NOMO-1 (cell line): Measurements from ENCODE around the gene PPP2R3B.
"Not testable (repeated sequence)": the region's sequence is repeated elsewhere in the genome, so short reads cannot be mapped to it uniquely, and the experiment has no call there.

Experiments used
- DNase-seq, 2 experiments: peaks; one replicate each; lab custom pipeline; 2025; ENCODE audit not compliant: unreplicated experiment in 2 of 2; lab: John Stamatoyannopoulos, UW

The PPP2R3B gene

DNA sequence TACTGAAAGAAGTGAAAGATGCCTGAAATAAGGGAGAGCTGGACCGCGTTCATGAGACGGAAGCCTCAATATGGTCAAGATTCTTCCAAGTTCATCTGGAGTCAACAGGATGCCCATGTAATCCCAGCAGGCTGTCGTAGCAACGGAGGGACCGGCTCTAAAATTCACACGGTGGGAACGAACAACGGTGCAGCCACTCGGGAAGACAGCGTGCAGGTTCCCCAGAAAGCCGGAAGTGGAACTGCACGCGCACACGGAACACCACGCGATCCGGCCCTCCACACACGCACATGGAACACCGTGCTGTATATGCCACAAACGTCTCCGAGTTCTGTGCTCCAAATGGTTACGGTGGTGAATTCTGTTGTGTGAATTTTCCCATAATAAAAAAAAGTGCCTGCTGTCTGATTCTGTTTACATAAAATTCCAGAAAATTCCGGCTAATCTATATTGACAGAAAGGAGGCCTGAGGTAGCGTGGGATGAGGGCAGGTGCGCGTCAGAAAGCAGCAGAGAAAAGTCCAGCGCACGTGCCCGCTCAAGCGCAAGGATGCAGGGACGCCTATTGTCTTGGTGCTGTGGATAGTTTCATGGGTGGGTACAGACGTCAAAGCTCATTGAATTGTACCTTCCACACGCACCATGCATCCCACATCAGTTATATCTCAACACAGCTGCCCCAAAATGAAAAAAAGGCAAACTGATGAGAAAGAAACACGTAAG, 31.2 kb downstream of the PPP2R3B start:
- no peak for DNase-seq

GRCh38 chrX:353566-354535, 32.9 kb downstream of the PPP2R3B start:
- DNase-seq, result no peak

- DNase-seq, result no peak
Measured at GRCh38 chrX:352582-353314, 34.0 kb downstream of the PPP2R3B start.

DNA sequence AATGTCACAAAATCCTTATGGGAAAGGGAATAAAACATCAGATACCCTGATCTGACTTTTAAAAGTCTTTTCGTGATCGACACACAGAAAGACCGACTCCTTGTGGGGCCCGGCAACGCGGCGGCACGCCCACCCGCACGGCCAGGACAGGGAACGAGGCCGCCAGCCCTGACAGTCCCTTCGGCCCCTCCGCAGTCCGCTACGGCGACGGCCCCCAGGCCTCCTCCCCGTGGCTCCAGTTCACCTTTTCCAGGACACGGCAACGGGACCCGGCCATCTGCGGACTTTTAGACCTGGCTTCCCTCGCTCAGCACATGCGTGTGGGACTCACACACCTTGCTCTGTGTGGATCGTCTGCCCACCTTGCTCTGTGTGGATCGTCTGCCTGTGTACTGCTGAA, 34.5 kb downstream of the PPP2R3B start:
- no peak for DNase-seq

- DNase-seq, result no peak
Measured at GRCh38 chrX:351736-352135, 35.0 kb downstream of the PPP2R3B start.

DNA sequence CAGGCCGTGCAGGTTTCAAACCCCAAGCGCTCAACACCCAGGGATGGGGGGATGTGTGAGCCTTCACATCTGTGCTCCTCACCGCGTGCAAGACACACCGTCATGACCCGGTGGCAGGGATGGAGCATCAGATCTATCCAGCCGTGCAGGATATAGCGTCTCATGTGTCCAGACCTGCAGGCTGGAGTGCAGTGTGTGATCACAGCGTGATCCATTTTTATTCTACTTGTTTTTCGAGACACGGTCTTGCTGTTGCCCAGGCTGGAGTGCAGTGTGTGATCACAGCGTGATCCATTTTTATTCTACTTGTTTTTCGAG, 35.4 kb downstream of the PPP2R3B start:
- DNase-seq, result not testable (repeated sequence)

- DNase-seq, result no peak
Measured at GRCh38 chrX:350534-351323, 36.0 kb downstream of the PPP2R3B start.

DNA sequence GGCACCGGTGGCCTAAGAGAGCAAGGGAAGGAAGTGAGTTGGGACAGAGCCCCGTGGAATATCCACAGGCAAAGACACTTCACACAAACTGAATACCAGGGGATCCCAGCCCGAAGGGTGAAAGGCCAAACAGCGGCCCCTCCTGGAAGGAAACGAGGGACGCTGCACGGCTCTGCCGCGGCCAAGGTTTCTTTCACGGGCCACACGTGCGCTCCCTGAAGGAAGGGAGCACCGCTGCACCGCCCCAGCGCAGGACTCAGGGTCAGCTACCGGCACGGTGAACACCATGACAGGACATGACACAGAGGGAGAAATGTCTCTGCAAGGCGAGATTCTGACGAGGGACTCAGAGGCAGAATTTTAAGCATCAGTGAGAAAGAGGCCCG, 36.6 kb downstream of the PPP2R3B start:
- DNase-seq, result no peak

DNA sequence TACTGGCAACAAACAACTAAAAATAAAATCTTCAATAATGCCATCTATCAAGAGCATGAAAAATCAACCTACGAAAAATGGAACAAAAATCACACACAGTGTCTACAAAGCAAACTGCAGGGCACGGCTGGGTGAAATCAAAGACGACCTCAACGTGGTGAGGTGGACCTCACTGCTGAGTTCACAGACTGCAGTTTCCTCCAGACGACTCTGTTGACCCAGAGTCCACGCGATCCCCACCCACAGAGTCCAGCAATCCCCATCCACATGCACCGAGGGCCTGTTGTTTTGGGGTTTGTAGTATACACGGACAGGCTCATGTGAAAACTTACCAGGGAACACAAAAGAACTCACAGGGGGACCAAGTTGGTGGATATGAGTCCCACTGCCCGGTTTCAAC, 37.0 kb downstream of the PPP2R3B start:
- DNase-seq, result no peak

DNA sequence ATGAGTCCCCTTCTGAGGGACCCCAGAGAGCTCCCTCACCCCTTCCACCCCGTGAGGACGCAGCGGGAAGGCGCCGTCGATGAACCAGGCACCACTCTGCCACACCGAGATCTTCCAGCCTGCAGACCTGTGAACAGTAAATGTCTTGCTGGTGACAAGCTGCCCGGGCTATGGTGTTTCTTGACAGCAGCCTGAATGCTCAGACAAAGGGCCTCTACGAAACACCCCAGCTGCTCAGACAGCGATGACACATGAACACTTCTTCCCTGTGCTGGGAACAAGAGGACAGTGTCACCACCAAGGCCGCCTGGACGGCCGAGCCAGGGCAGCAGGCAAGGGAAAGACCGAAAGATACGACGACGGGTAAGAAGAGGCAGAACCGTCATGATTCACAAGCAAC, 37.5 kb downstream of the PPP2R3B start:
- no peak for DNase-seq

DNA sequence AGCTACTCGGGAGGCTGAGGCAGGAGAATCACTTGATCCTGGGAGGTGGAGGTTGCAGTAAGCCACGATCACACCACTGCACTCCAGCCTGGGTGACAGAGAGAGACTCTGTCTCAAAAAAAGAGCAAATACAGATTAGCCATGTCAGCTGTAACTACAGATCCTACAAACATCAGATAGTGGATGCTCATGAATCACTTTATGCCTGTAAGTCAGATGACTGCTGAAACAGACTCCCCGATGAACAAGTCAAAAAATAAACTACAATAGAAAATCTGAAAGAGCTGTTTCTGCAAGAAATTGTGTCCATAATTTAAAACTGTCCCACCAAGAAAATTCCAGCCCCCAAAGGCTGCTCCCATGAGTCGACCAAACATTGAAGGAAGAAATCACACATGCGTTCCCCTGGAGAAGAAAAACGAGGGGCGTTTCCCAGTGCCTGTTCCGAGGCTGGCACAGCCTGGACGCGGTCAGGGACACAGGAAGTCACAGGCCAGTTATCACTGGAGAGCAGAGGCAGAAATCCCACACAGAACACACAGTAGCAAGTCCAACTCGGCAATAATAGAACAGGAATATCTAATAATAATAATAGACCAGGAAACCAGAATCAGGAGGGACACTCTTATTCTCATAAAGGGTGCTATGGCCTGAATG, 38.1 kb downstream of the PPP2R3B start:
- no peak for DNase-seq

DNA sequence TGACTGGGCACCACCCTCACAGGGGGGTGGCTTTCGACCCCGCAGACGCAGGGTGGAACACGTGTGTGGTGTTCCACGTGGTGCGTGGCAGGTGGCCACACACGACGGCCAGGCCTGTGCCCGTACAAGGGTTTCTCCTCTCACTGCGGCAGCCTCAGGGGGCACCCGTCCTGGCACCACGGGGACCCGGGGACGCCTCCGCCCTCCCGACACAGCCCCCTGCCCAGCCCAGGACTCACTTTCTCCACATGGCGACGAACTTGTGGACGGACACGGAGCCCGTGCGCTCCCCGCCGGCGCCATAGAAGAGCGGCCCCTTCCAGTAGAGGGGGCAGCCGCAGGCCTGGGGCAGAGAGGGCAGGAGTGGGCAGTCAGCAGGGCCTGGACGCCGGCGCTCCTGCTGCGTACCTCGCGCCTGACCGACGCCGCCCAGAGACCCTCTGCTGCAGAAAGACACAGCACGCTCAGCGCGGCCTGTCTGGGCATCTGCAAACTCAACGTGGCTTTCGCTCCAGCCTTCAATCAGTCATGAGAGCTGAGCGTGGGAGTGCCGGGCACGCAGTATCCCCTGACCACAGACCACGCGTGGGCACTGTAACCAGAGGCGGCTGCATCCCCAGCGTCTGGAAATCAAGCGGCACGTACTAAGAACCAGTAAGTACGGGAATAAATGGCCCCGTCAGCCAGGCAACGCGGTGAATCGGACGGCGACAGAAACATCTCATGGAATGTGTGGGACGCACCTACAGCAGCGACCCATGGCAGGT, 39.2 kb downstream of the PPP2R3B start:
- no peak for DNase-seq

GRCh38 chrX:346034-346813, 40.5 kb downstream of the PPP2R3B start:
- DNase-seq, result no peak

DNA sequence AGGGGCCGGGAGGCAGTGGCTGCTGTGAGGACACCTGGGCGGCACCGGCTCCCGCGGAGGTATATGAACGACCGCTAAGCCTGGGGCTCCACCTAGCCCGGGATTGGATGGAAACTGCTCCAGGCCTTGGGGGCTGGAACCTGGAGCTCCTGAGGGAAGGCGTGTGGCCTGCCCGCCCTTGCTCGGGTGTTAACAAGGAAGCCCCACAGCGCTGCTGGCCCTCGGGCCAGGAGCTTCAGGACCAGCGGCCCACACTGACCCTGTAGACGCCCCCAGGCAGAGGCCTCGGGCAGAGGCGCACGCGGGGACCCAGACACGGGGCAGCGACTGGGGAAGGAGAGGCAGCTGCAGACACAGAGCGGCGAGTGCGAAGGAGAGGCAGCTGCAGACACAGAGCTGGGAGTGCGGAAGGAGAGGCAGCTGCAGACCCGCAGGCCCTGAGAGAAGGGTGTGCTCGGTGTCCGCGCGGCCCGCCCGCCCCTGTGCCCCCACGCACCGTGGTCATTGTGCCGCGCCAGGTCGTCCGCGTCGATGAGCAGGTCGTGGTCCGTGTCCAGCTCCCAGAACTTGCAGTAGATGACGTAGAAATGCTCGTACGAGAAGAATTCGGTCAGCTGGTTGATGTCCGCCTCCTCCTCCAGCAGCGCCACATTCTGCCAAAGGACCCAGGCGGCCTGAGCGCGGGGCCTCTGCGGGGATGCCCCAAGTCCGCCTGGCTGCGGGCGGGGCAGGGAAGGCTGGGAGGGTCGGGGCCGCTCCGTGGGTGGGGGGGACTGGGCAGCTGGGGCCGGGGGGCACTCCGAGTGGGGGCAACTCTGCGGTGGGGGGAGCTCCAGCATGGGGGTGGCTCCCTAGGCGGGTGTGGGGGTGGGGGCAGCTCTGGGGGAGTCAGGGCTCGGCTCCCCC, 41.4 kb downstream of the PPP2R3B start:
- no peak for DNase-seq

GRCh38 chrX:344371-344901, 42.3 kb downstream of the PPP2R3B start:
- DNase-seq, result no peak

- DNase-seq, result no peak
Measured at GRCh38 chrX:341541-342101, 45.1 kb downstream of the PPP2R3B start.
